ENCODE measurements around the gene FAM193B.

DNA sequence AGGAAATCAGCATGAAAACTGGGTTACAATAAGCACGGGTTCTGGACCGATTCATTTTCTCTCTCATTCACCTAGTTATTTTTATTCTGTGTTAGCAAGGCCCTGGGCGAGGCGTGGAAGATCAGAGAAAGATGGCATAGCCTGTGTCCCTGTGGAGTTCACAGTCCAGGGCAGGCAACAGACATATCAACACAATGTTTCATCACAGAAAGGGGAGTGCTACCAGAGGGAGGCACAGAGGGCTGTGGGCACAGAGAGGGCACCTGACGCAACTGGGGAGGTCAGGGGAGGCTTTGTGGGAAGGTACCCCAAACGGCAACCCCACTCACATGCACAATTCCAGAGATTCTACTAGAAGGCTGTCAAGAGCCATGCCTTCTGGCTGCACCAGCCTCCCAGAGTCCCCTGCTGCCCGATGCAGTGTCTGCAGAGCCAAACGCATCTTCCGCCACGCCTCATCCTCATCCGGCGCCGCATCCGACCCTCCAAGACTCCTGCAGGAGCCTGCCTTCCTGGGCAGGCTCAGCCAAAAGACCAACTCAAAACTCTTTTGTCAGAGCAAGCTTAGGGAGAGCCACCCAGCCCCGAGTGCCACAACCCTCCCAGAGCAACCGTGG is 1.4 kb downstream of the FAM193B start:
- TF ChIP-seq REST (IDR thresholded peaks at IDR 0.05; ENCODE audit: insufficient read depth in 1 of 2, low read depth in 2 of 2, low read length in 2 of 2) (no peak), POLR2AphosphoS5 (IDR thresholded peaks at IDR 0.05; ENCODE audit: low read depth, low read length) (no peak), TAF1 (IDR thresholded peaks at IDR 0.05; ENCODE audit: borderline replicate concordance, insufficient read depth, low read length) (no peak), SIN3A (IDR thresholded peaks at IDR 0.05; ENCODE audit: borderline replicate concordance, insufficient read depth, low read length) (no peak), FOXP2 (optimal IDR thresholded peaks at IDR 0.05; ENCODE audit: borderline replicate concordance, extremely low read depth, extremely low read length, insufficient read depth) (no peak)
